GM23338 (cell line): ENCODE measurements around the gene WNK1. TPM values are rescaled to one million over a fixed set of nuclear protein-coding genes. Genes with fewer than 3 reads are reported as not detected.

ENCODE experiments used
- ATAC-seq: fragments of 200-7000 bp; cut with Tn5 transposase; 3 replicates; pipeline ENCODE4 v1.9.1; 2020
- DNase-seq: peaks from one replicate; pipeline ENCODE4 v3.0.0-alpha.2; 2015; ENCODE audit warnings: low spot score
- H2AFZ ChIP-seq: fragments of 200-600 bp; sonication (generic); 2 replicates; pipeline ENCODE4 v1.8.0; 2016; ENCODE audit warnings: antibody characterized with exemption, mild to moderate bottlenecking, moderate library complexity
- H3F3A ChIP-seq: fragments of 200-600 bp; sonication (generic); replicated peaks from 2 replicates; pipeline ENCODE4 v1.8.0; 2017; ENCODE audit warnings: antibody characterized with exemption, mixed run types, low read depth
- H3K27ac ChIP-seq: fragments of 200-600 bp; sonication (generic); 2 replicates; pipeline ENCODE4 v1.6.1; 2016; ENCODE audit warnings: low read depth
- H3K27me3 ChIP-seq: fragments of 200-600 bp; sonication (generic); 2 replicates; pipeline ENCODE4 v1.8.0; 2016; ENCODE audit warnings: mild to moderate bottlenecking, mixed run types, moderate library complexity; ENCODE audit not compliant: insufficient read depth
- H3K36me3 ChIP-seq: fragments of 200-600 bp; sonication (generic); 2 replicates; pipeline ENCODE4 v1.8.0; 2016; ENCODE audit warnings: mild to moderate bottlenecking; ENCODE audit not compliant: insufficient read depth
- H3K4me1 ChIP-seq: fragments of 200-600 bp; sonication (generic); 2 replicates; pipeline ENCODE4 v1.8.0; 2016; ENCODE audit warnings: mild to moderate bottlenecking, moderate library complexity; ENCODE audit not compliant: insufficient read depth
- H3K4me2 ChIP-seq: fragments of 200-600 bp; sonication (generic); 2 replicates; pipeline ENCODE4 v1.7.1; 2017; ENCODE audit warnings: mixed run types
- H3K4me3 ChIP-seq: fragments of 200-600 bp; sonication (generic); 2 replicates; pipeline ENCODE4 v1.6.1; 2016; ENCODE audit warnings: mixed run types
- H3K79me2 ChIP-seq: fragments of 200-600 bp; sonication (generic); replicated peaks from 2 replicates; pipeline ENCODE4 v1.8.0; 2017; ENCODE audit warnings: mild to moderate bottlenecking; ENCODE audit not compliant: insufficient read depth
- H3K9me2 ChIP-seq: fragments of 200-600 bp; sonication (generic); 2 replicates; pipeline ENCODE4 v1.8.0; 2017; ENCODE audit not compliant: insufficient read depth
- H4K20me1 ChIP-seq: fragments of 200-600 bp; sonication (generic); replicated peaks from 2 replicates; pipeline ENCODE4 v1.8.0; 2017; ENCODE audit warnings: mild to moderate bottlenecking; ENCODE audit not compliant: insufficient read depth
- H3K27ac Mint-ChIP-seq: 2 replicates; pipeline ENCODE4 v1.8.0; 2020; ENCODE audit warnings: inconsistent platforms, mild to moderate bottlenecking, moderate library complexity, mixed read lengths
- H3K27me3 Mint-ChIP-seq: 3 replicates; pipeline ENCODE4 v1.8.0; 2022; ENCODE audit warnings: low read depth, mild to moderate bottlenecking, moderate library complexity, mixed read lengths, inconsistent platforms; ENCODE audit not compliant: insufficient read depth, poor library complexity
- H3K36me3 Mint-ChIP-seq: 3 replicates; pipeline ENCODE4 v1.8.0; 2021; ENCODE audit warnings: low read depth, mild to moderate bottlenecking, inconsistent platforms, moderate library complexity, mixed read lengths
- H3K4me1 Mint-ChIP-seq: 3 replicates; pipeline ENCODE4 v1.8.0; 2020; ENCODE audit warnings: mild to moderate bottlenecking, inconsistent platforms, mixed read lengths
- H3K4me3 Mint-ChIP-seq: 3 replicates; pipeline ENCODE4 v1.8.0; 2021; ENCODE audit warnings: moderate library complexity, mild to moderate bottlenecking, inconsistent platforms, mixed read lengths
- H3K9me3 Mint-ChIP-seq: 3 replicates; pipeline ENCODE4 v1.8.0; 2020; ENCODE audit warnings: moderate library complexity, mild to moderate bottlenecking, inconsistent platforms, mixed read lengths
- CREB1 ChIP-seq: fragments of 250-450 bp; sonication (Bioruptor Pico); IDR thresholded peaks from 2 replicates; pipeline ENCODE4 v1.5.0; 2020; ENCODE audit warnings: low read depth, mild to moderate bottlenecking, moderate library complexity
- CTCF ChIP-seq, 2 experiments: fragments of 200-600 bp in 1 of 2; sonication (generic) in 1 of 2; conservative IDR thresholded peaks; 2 replicates each; pipeline versions ENCODE4 v1.5.1 to v1.6.1; 2016 to 2017; ENCODE audit warnings: antibody characterized with exemption in 2 of 2, low read depth in 2 of 2, mild to moderate bottlenecking in 2 of 2, moderate library complexity in 1 of 2
- JUNB ChIP-seq: IDR thresholded peaks from one replicate; pipeline ENCODE4 v1.6.1; 2016; ENCODE audit warnings: antibody characterized with exemption; ENCODE audit not compliant: unreplicated experiment
- REST ChIP-seq: IDR thresholded peaks from one replicate; pipeline ENCODE4 v1.6.1; 2018; ENCODE audit warnings: antibody characterized with exemption; ENCODE audit not compliant: unreplicated experiment
- STAT1 ChIP-seq: IDR thresholded peaks from one replicate; pipeline ENCODE4 v1.6.1; 2016; ENCODE audit warnings: antibody characterized with exemption; ENCODE audit not compliant: unreplicated experiment
- polyA plus RNA-seq: library from polyadenylated mRNA; unstranded; fragments of >200 nt; fragmentation: Nextera tagmentation; extraction: Ambion mirVana; gene quantifications from 2 replicates; pipeline ENCODE4 v1.2.1, GENCODE V29; 2016
- total RNA-seq: library from RNA; depleted of rRNA; stranded (reverse); fragments of >200 nt; shearing (Covaris generic); gene quantifications from 2 replicates; pipeline ENCODE4 v1.2.3, GENCODE V29; 2014

Gene WNK1
- total and polyA plus RNA-seq, 2 experiments from 2014 or later, result 86.8 to 114 TPM

GRCh38 chr12:867905-868304 lies 115.5 kb downstream of the WNK1 start:
- Mint-ChIP-seq H3K4me1 (no peaks in the 10 kb centered on the region), H3K27ac (no peak overlapping the region), H3K36me3 (peaks cover 26% of the 10 kb centered on the region), H3K9me3 (no peaks in the 10 kb centered on the region; the same call in 2 of the 3 replicates), H3K27me3 (no peaks in the 10 kb centered on the region), H3K4me3 (no peak overlapping the region)
- peak; percentile 2 for DNase-seq
- H3K36me3 ChIP-seq, result peaks cover 6% of the 10 kb centered on the region; the same call in 1 of the 2 replicates
- peaks cover 3% of the 10 kb centered on the region; the same call in 1 of the 2 replicates for H4K20me1 ChIP-seq
- no peak overlapping the region for H3K4me2 ChIP-seq
- no peak for ATAC-seq
- no peaks in the 10 kb centered on the region for H3K9me2 ChIP-seq
- H3K27ac ChIP-seq, result no peak overlapping the region
- 0 out of 4 replicates have a peak, but pooled peaks of 1 of the 2 experiments have one; percentile 5 for TF ChIP-seq CTCF (conservative IDR thresholded peaks at IDR 0.05; ENCODE audit: low read depth in 2 of 2)
- TF ChIP-seq REST, result no peak
- no peak for TF ChIP-seq CREB1 (CRISPR knock-in tag)
- no peak for TF ChIP-seq STAT1
- no peaks in the 10 kb centered on the region for H3K4me1 ChIP-seq
- H3F3A ChIP-seq, result no peaks in the 10 kb centered on the region
- H2AFZ ChIP-seq, result no peak overlapping the region
- no peak overlapping the region for H3K4me3 ChIP-seq
- H3K27me3 ChIP-seq, result no peaks in the 10 kb centered on the region
- H3K79me2 ChIP-seq, result no peaks in the 10 kb centered on the region

- no peaks in the 10 kb centered on the region for H3K4me1 ChIP-seq
- H3K27me3 ChIP-seq, result no peaks in the 10 kb centered on the region
- Mint-ChIP-seq H3K9me3 (no peaks in the 10 kb centered on the region; the same call in 2 of the 3 replicates), H3K36me3 (peaks cover 24% of the 10 kb centered on the region), H3K27ac (peak overlapping the region; percentile 11; the same call in 1 of the 2 replicates), H3K4me3 (no peak overlapping the region), H3K4me1 (no peaks in the 10 kb centered on the region), H3K27me3 (no peaks in the 10 kb centered on the region)
- H2AFZ ChIP-seq, result no peak overlapping the region
- ATAC-seq (peak; percentile 67), DNase-seq (peak; percentile 44)
- no peaks in the 10 kb centered on the region for H3K79me2 ChIP-seq
- H3K4me3 ChIP-seq, result no peak overlapping the region
- H3K27ac ChIP-seq, result no peak overlapping the region
- H3K9me2 ChIP-seq, result no peaks in the 10 kb centered on the region
- H4K20me1 ChIP-seq, result peaks cover 3% of the 10 kb centered on the region; the same call in 1 of the 2 replicates
- no peak for TF ChIP-seq JUNB
- TF ChIP-seq CTCF (conservative IDR thresholded peaks at IDR 0.05; ENCODE audit: low read depth in 2 of 2), result peak; percentile 42 to 50; a peak in 3 of 4 replicates
- H3F3A ChIP-seq, result no peaks in the 10 kb centered on the region
- H3K36me3 ChIP-seq, result peaks cover 6% of the 10 kb centered on the region; the same call in 1 of the 2 replicates
- H3K4me2 ChIP-seq, result no peak overlapping the region
Measured at GRCh38 chr12:868722-869121, 116.3 kb downstream of the WNK1 start.
